Measurements from ENCODE around the gene NDUFA7. TPM values are rescaled to one million over a fixed set of nuclear protein-coding genes. Genes with fewer than 3 reads are reported as not detected.

Gene NDUFA7
- total RNA-seq, 1 experiment from 2014 or later, result 76.4 TPM

DNA sequence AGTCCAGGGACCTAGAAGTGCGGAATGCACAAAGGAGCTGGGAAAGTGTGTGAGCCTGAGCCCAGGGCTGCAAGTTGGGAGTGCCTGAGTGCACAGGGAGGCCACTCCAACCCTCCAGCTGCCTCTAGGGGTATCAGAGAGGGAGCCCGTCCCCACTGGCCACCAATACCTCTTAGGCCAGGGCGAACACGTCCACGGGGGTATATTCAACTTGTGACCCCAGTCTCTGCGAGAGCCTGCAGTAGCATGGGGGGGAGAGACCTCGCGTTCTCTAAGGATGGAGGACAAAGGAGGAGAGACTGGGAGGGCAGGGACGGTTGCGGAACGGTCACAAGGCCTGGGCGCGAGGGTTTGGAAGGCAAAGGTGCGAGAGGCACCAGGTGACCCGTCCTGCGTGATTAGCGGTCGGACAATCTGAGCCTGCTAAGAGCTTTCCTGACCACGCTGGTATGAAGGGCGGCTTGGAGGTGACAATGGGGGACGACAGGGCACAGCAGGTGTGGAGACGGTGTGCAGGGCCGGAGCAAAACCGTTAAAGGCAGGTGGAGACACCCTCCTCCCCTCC lies 13.7 kb downstream of the NDUFA7 start:
- DNase-seq (ENCODE audit: low spot score) (peak; percentile 21), ATAC-seq (peak; percentile 20)
- Mint-ChIP-seq H3K27me3 (ENCODE audit: low read depth) (no peaks in the 10 kb centered on the region), H3K4me1 (peaks cover 33% of the 10 kb centered on the region), H3K27ac (peak overlapping the region; percentile 91), H3K36me3 (peaks cover 18% of the 10 kb centered on the region), H3K4me3 (peak overlapping the region; percentile 86), H3K9me3 (no peaks in the 10 kb centered on the region)
- no peak for TF ChIP-seq NFATC4 (CRISPR knock-in tag; IDR thresholded peaks at IDR 0.05)
- 0 out of 2 replicates have a peak, but pooled peaks have one; percentile 35 for TF ChIP-seq RORB (CRISPR knock-in tag; IDR thresholded peaks at IDR 0.05)
- TF ChIP-seq, protein P1, sequence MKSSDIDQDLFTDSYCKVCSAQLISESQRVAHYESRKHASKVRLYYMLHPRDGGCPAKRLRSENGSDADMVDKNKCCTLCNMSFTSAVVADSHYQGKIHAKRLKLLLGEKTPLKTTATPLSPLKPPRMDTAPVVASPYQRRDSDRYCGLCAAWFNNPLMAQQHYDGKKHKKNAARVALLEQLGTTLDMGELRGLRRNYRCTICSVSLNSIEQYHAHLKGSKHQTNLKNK (CRISPR knock-in tag; IDR thresholded peaks at IDR 0.05), result peak; percentile 3; the same call in 1 of the 2 replicates
- ChIA-PET CTCF (interaction anchor here (0.8 to 1.3 kb wide), 4 partner anchors 9 to 272 kb away, joined by 3 to 4 read pairs (median 3); no protein-coding TSS in a partner anchor), POLR2A (interaction anchor here (0.7 kb wide), 1 partner anchor 14 kb away, joined by 3 read pairs; the partner anchor contains the start of gene RPS28)

DNA sequence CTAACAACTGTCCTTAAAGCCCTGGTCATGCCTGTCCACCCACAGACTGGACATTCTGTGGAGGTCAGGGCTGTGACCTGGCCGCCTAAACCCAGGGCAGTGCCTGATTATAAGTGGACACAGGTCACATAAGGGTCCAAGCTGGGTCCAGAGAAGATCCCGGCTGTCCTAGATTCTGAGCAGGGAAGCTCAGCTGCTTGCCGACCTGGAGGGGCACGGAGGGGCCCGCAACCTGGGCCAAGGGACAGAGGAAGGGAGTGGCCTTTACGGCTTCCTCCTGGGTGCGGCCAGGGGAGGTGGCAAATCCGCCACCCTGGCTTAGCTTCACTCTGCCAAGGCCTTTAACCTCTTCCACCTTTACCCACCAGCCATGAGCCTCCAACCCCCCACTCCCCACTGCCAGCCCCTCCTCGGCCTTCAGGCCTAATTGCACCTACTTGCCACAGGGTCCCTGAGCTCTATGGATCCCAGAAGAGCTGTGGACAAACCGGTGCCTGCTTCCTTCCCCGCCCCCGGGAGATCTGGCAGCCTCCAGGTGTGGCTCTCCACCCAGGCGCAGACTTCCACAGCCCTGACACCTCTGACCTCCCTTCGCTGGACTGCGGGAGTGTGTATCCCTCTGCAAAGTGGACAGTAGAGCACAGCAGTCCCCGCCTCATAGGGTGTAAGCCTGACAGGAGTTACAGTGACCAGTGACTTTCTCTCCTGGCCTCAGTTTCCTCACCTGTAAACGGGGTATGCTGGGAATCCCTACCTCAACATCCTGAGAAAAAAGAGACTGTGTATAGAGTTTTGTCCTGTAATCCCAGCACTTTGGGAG lies 14.7 kb downstream of the NDUFA7 start:
- TF ChIP-seq, protein P2, sequence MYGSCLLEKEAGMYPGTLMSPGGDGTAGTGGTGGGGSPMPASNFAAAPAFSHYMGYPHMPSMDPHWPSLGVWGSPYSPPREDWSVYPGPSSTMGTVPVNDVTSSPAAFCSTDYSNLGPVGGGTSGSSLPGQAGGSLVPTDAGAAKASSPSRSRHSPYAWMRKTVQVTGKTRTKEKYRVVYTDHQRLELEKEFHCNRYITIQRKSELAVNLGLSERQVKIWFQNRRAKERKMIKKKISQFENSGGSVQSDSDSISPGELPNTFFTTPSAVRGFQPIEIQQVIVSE (CRISPR knock-in tag; IDR thresholded peaks at IDR 0.05; ENCODE audit: borderline replicate concordance), result no peak
- TF ChIP-seq, protein P3, sequence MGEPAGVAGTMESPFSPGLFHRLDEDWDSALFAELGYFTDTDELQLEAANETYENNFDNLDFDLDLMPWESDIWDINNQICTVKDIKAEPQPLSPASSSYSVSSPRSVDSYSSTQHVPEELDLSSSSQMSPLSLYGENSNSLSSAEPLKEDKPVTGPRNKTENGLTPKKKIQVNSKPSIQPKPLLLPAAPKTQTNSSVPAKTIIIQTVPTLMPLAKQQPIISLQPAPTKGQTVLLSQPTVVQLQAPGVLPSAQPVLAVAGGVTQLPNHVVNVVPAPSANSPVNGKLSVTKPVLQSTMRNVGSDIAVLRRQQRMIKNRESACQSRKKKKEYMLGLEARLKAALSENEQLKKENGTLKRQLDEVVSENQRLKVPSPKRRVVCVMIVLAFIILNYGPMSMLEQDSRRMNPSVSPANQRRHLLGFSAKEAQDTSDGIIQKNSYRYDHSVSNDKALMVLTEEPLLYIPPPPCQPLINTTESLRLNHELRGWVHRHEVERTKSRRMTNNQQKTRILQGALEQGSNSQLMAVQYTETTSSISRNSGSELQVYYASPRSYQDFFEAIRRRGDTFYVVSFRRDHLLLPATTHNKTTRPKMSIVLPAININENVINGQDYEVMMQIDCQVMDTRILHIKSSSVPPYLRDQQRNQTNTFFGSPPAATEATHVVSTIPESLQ (CRISPR knock-in tag; IDR thresholded peaks at IDR 0.05), result no peak
- TF ChIP-seq JAZF1 (CRISPR knock-in tag; IDR thresholded peaks at IDR 0.05), result no peak
- TF ChIP-seq, protein P4, sequence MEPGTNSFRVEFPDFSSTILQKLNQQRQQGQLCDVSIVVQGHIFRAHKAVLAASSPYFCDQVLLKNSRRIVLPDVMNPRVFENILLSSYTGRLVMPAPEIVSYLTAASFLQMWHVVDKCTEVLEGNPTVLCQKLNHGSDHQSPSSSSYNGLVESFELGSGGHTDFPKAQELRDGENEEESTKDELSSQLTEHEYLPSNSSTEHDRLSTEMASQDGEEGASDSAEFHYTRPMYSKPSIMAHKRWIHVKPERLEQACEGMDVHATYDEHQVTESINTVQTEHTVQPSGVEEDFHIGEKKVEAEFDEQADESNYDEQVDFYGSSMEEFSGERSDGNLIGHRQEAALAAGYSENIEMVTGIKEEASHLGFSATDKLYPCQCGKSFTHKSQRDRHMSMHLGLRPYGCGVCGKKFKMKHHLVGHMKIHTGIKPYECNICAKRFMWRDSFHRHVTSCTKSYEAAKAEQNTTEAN (CRISPR knock-in tag; IDR thresholded peaks at IDR 0.05), result no peak
- TF ChIP-seq ZNF317 (CRISPR knock-in tag; IDR thresholded peaks at IDR 0.05; ENCODE audit: borderline replicate concordance, low read depth), result no peak
- TF ChIP-seq CREM (CRISPR knock-in tag; IDR thresholded peaks at IDR 0.05), result no peak
- TF ChIP-seq, protein P5, sequence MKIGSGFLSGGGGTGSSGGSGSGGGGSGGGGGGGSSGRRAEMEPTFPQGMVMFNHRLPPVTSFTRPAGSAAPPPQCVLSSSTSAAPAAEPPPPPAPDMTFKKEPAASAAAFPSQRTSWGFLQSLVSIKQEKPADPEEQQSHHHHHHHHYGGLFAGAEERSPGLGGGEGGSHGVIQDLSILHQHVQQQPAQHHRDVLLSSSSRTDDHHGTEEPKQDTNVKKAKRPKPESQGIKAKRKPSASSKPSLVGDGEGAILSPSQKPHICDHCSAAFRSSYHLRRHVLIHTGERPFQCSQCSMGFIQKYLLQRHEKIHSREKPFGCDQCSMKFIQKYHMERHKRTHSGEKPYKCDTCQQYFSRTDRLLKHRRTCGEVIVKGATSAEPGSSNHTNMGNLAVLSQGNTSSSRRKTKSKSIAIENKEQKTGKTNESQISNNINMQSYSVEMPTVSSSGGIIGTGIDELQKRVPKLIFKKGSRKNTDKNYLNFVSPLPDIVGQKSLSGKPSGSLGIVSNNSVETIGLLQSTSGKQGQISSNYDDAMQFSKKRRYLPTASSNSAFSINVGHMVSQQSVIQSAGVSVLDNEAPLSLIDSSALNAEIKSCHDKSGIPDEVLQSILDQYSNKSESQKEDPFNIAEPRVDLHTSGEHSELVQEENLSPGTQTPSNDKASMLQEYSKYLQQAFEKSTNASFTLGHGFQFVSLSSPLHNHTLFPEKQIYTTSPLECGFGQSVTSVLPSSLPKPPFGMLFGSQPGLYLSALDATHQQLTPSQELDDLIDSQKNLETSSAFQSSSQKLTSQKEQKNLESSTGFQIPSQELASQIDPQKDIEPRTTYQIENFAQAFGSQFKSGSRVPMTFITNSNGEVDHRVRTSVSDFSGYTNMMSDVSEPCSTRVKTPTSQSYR (CRISPR knock-in tag; IDR thresholded peaks at IDR 0.05), result no peak
- TF ChIP-seq, protein P1 (CRISPR knock-in tag; IDR thresholded peaks at IDR 0.05), result no peak
- TF ChIP-seq TEAD1 (CRISPR knock-in tag; IDR thresholded peaks at IDR 0.05), result no peak
- ChIA-PET POLR2A (interaction anchor here (0.7 kb wide), 1 partner anchor 15 kb away, joined by 3 read pairs; the partner anchor contains the start of gene RPS28), CTCF (interaction anchor here (0.6 to 3.8 kb wide), 6 partner anchors 10 to 273 kb away, joined by 3 to 18 read pairs (median 4); no protein-coding TSS in a partner anchor)
- Mint-ChIP-seq H3K9me3 (no peaks in the 10 kb centered on the region), H3K27ac (no peak overlapping the region), H3K36me3 (peaks cover 24% of the 10 kb centered on the region), H3K27me3 (ENCODE audit: low read depth) (no peaks in the 10 kb centered on the region), H3K4me3 (peak overlapping the region; percentile 86), H3K4me1 (peaks cover 33% of the 10 kb centered on the region)
- ATAC-seq (no peak), DNase-seq (ENCODE audit: low spot score) (peak; percentile 10)

Measured in WTC11 (cell line).